ENCODE results near the gene TRIM2. TPM values are rescaled to one million over a fixed set of nuclear protein-coding genes. Genes with fewer than 3 reads are reported as not detected.

Gene TRIM2
- total RNA-seq, 2 donors from 2014 or later: 1.3 to 1.4 TPM

DNA sequence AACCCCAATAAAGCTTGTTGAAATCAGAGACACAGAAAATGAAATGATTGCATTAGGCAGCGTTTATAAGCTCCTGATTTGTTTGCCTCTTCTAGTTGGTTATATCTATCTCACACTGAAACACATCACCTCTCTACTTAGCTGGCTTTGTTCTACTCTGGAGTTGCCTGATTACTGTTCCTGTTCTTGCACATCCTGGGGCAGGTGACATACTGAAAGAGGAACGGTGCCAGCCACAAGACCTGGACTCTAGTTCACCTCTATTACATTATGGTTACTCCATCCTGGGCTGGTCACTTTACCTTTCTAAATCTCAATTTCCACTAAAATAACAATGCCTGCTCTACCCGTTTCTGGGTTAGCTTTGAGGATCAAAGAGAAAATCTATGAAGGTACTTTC is 47.9 kb downstream of the TRIM2 start:
- H3K27ac Mint-ChIP-seq: no peak overlapping the region
- H3K4me3 Mint-ChIP-seq: peak overlapping the region in 1 of 2 donors; percentile 1
- H3K4me1 Mint-ChIP-seq (ENCODE audit: low read depth): peaks cover 23% of the 10 kb centered on the region
- no peaks in the 10 kb centered on the region for H3K27me3 Mint-ChIP-seq (ENCODE audit: low read depth)
- H3K9me3 Mint-ChIP-seq: no peaks in the 10 kb centered on the region
- no peaks in the 10 kb centered on the region for H3K36me3 Mint-ChIP-seq (ENCODE audit: insufficient read depth in 2 of 2)
- DNase-seq (no peak), ATAC-seq (replicated peaks in 1 of 2) (no peak)

GRCh38 chr4:153255233-153255632 is 51.0 kb downstream of the TRIM2 start:
- DNase-seq: no peak
- Mint-ChIP-seq H3K9me3 (no peaks in the 10 kb centered on the region), H3K4me3 (no peak overlapping the region)

DNA sequence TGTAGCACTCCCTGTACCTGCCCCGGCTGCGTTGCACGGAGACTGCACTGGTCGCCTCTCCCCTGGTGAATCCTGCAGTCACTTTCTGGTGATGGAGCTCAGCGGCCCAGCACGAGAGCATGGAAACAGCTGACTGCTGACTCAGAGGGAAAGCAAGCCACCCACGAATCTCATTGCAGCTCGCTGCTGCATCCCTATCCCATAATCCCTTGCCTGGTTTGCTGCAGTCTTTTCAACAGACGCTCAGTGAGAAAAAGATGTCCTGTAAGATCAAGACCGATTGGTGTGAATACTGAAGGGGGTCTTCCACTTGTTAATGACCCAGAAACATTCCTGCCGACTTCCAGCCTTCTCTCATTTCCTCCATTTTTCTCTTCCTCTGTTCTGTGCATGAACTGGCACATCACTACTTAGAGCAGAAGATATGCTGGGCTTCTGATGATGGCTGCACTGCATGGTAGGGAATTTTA is 52.9 kb downstream of the TRIM2 start:
- ATAC-seq (replicated peaks in 1 of 2): peak; percentile 73 to 87

More at GRCh38 chr4:153255233-153255632, 51.0 kb downstream of the TRIM2 start:
- H3K36me3 Mint-ChIP-seq (ENCODE audit: insufficient read depth in 2 of 2): no peaks in the 10 kb centered on the region
- no peak for ATAC-seq (replicated peaks in 1 of 2)
- H3K27ac Mint-ChIP-seq: no peak overlapping the region
- H3K27me3 Mint-ChIP-seq (ENCODE audit: low read depth): peaks cover 5% of the 10 kb centered on the region
- peaks cover 2% of the 10 kb centered on the region for H3K4me1 Mint-ChIP-seq (ENCODE audit: low read depth)

GRCh38 chr4:153257991-153258390 is 53.7 kb downstream of the TRIM2 start:
- Mint-ChIP-seq H3K27ac (no peak overlapping the region), H3K9me3 (peaks cover 0 to 3% of the 10 kb centered on the region in 2 donors), H3K4me1 (ENCODE audit: low read depth) (no peaks in the 10 kb centered on the region), H3K27me3 (ENCODE audit: low read depth) (peaks cover 6% of the 10 kb centered on the region), H3K4me3 (no peak overlapping the region), H3K36me3 (ENCODE audit: insufficient read depth in 2 of 2) (no peaks in the 10 kb centered on the region)
- ATAC-seq (replicated peaks in 1 of 2) (no peak), DNase-seq (no peak)

More for the DNA sequence above, 52.9 kb downstream of the TRIM2 start:
- H3K36me3 Mint-ChIP-seq (ENCODE audit: insufficient read depth in 2 of 2): no peaks in the 10 kb centered on the region
- peaks cover 0 to 3% of the 10 kb centered on the region in 2 donors for H3K9me3 Mint-ChIP-seq
- H3K4me1 Mint-ChIP-seq (ENCODE audit: low read depth): no peaks in the 10 kb centered on the region
- DNase-seq: peak; percentile 32 to 34
- H3K27ac Mint-ChIP-seq: no peak overlapping the region
- H3K4me3 Mint-ChIP-seq: no peak overlapping the region
- H3K27me3 Mint-ChIP-seq (ENCODE audit: low read depth): peaks cover 6% of the 10 kb centered on the region

DNA sequence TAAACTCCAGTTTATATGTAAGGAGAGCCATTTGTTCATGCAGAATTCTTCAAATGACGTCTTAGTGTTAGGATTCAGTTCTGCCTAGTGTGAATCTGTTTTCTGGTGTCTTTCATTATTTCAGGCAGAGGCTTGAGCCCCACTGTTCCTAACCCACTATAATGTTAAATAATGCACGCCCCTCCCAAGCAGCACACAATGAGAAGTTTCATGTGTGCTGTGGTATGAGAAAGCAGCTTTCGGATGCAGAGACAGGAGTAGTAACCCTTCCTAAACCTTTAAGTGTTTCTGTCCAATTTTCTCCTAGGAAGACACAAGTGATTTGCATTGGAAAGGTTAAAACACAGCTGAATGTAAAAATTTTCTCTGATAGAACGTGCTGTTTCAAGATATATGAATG is 54.5 kb downstream of the TRIM2 start:
- Mint-ChIP-seq H3K4me1 (ENCODE audit: low read depth) (no peaks in the 10 kb centered on the region), H3K9me3 (peaks cover 0 to 3% of the 10 kb centered on the region in 2 donors), H3K27me3 (ENCODE audit: low read depth) (peaks cover 6% of the 10 kb centered on the region), H3K36me3 (ENCODE audit: insufficient read depth in 2 of 2) (no peaks in the 10 kb centered on the region), H3K27ac (no peak overlapping the region), H3K4me3 (no peak overlapping the region)
- no peak for ATAC-seq (replicated peaks in 1 of 2)
- no peak for DNase-seq

- H3K9me3 Mint-ChIP-seq: peaks cover 0 to 3% of the 10 kb centered on the region in 2 donors
- no peak overlapping the region for H3K4me3 Mint-ChIP-seq
- peaks cover 6% of the 10 kb centered on the region for H3K27me3 Mint-ChIP-seq (ENCODE audit: low read depth)
- DNase-seq (no peak), ATAC-seq (replicated peaks in 1 of 2) (no peak)
- H3K4me1 Mint-ChIP-seq (ENCODE audit: low read depth): no peaks in the 10 kb centered on the region
- no peak overlapping the region for H3K27ac Mint-ChIP-seq
- no peaks in the 10 kb centered on the region for H3K36me3 Mint-ChIP-seq (ENCODE audit: insufficient read depth in 2 of 2)
Observed at GRCh38 chr4:153259661-153260060, 55.4 kb downstream of the TRIM2 start.

GRCh38 chr4:153260132-153260531 is 55.9 kb downstream of the TRIM2 start:
- ATAC-seq (replicated peaks in 1 of 2): no peak
- H3K27ac Mint-ChIP-seq: no peak overlapping the region
- H3K4me1 Mint-ChIP-seq (ENCODE audit: low read depth): no peaks in the 10 kb centered on the region
- H3K4me3 Mint-ChIP-seq: no peak overlapping the region
- peaks cover 0 to 3% of the 10 kb centered on the region in 2 donors for H3K9me3 Mint-ChIP-seq
- no peak for DNase-seq
- H3K36me3 Mint-ChIP-seq (ENCODE audit: insufficient read depth in 2 of 2): no peaks in the 10 kb centered on the region
- peaks cover 6% of the 10 kb centered on the region for H3K27me3 Mint-ChIP-seq (ENCODE audit: low read depth)

DNA sequence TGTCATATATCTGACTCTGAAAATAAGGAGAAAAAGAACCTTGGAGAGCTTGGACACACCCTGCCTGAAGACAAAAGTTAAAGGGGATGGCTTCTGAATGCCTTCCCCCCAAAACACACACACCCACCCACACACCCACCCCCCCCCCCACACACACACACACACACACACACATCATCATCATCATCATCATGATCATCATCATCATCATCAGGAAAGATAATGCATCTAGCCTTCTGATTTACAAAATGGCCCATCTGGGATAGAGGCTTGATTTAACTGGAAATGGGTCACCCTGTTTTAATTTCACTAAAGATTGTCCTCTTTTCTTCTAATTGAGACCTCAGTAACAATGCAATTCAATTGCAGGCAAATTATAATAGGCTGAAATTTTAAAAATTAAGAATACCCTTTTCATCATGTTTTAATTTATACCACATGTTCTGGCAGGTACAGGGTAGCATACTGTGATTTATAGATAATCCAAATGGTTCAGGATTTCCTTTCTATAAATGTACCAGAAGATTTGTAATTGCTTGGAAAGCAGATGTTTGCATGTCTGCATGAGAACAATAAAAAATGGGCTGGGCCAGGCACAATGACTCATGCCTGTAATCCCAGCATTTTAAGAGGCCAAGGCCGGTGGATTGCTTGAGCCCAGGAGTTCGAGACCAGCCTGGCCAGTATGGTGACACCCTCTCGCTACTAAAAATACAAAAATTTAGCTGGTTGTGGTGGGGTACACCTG is 56.5 kb downstream of the TRIM2 start:
- no peak overlapping the region for H3K27ac Mint-ChIP-seq
- DNase-seq (no peak), ATAC-seq (replicated peaks in 1 of 2) (no peak)
- H3K4me1 Mint-ChIP-seq (ENCODE audit: low read depth): no peaks in the 10 kb centered on the region
- peaks cover 6% of the 10 kb centered on the region for H3K27me3 Mint-ChIP-seq (ENCODE audit: low read depth)
- no peaks in the 10 kb centered on the region for H3K36me3 Mint-ChIP-seq (ENCODE audit: insufficient read depth in 2 of 2)
- no peak overlapping the region for H3K4me3 Mint-ChIP-seq
- peaks cover 0 to 3% of the 10 kb centered on the region in 2 donors for H3K9me3 Mint-ChIP-seq

DNA sequence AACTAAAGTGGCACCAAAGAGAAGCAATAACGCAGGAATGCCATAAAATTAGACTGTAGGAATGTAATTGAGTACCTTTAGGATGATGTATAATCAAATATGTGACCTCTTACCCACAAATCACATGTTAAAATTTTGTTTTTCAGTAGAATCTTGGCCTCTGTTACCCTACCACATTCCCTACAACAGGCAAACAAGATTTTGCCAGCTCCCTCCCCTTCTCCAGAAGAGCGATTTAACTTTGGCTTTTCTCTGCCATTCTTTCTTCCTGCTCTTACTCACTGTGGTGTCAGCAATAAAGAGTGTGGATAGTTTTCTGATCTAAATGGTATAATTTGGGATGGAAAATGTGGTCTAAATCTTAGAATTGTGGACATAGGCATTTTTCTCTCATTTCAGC is 57.2 kb downstream of the TRIM2 start:
- H3K27me3 Mint-ChIP-seq (ENCODE audit: low read depth): peaks cover 6% of the 10 kb centered on the region
- no peaks in the 10 kb centered on the region for H3K4me1 Mint-ChIP-seq (ENCODE audit: low read depth)
- no peaks in the 10 kb centered on the region for H3K36me3 Mint-ChIP-seq (ENCODE audit: insufficient read depth in 2 of 2)
- no peak overlapping the region for H3K27ac Mint-ChIP-seq
- ATAC-seq (replicated peaks in 1 of 2): no peak
- H3K4me3 Mint-ChIP-seq: no peak overlapping the region
- H3K9me3 Mint-ChIP-seq: peaks cover 0 to 3% of the 10 kb centered on the region in 2 donors
- no peak for DNase-seq

GRCh38 chr4:153261914-153262313 is 57.7 kb downstream of the TRIM2 start:
- Mint-ChIP-seq H3K4me3 (no peak overlapping the region), H3K9me3 (peaks cover 0 to 3% of the 10 kb centered on the region in 2 donors), H3K27ac (no peak overlapping the region), H3K4me1 (ENCODE audit: low read depth) (no peaks in the 10 kb centered on the region), H3K27me3 (ENCODE audit: low read depth) (peaks cover 6% of the 10 kb centered on the region), H3K36me3 (ENCODE audit: insufficient read depth in 2 of 2) (no peaks in the 10 kb centered on the region)
- ATAC-seq (replicated peaks in 1 of 2) (no peak), DNase-seq (no peak)

DNA sequence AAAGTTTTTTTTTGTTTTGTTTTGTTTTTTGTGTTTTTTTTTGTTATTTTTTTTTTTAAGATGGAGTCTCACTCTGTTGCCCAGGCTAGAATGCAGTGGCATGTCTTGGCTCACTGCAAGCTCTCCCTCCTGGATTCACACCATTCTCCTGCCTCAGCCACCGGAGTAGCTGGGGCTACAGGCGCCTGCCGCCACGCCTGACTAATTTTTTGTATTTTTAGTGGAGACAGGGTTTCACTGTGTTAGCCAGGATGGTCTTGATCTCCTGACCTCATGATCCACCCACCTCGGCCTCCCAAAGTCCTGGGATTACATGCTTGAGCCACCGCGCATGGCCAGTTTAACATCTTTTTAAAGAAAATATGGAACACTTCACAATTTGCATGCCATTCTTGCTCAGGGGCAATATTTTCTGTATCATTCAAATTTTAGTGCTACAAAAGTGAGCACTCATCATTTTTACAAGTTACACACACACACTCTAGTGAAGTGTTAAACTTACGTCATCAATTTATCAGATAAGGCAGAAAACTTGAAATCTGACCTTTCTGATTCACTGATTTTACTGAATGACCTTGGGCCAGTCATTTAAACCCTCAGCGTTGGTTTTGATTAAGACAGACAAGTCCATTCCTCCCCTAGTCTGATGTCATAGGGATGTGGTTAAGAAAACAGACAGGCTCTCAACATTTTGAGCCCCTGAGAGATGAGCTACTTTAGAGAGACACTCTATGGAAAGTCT is 61.2 kb downstream of the TRIM2 start:
- no peak overlapping the region for H3K4me3 Mint-ChIP-seq
- peak in 1 of 2 donors; percentile 35 for ATAC-seq (replicated peaks in 1 of 2)
- no peaks in the 10 kb centered on the region for H3K27me3 Mint-ChIP-seq (ENCODE audit: low read depth)

GRCh38 chr4:153266988-153267387 is 62.7 kb downstream of the TRIM2 start:
- no peaks in the 10 kb centered on the region for H3K4me1 Mint-ChIP-seq (ENCODE audit: low read depth)
- H3K4me3 Mint-ChIP-seq: no peak overlapping the region
- ATAC-seq (replicated peaks in 1 of 2) (no peak), DNase-seq (no peak)
- H3K27me3 Mint-ChIP-seq (ENCODE audit: low read depth): no peaks in the 10 kb centered on the region
- no peaks in the 10 kb centered on the region for H3K36me3 Mint-ChIP-seq (ENCODE audit: insufficient read depth in 2 of 2)
- no peak overlapping the region for H3K27ac Mint-ChIP-seq
- no peaks in the 10 kb centered on the region for H3K9me3 Mint-ChIP-seq

More for the DNA sequence above, 61.2 kb downstream of the TRIM2 start:
- H3K9me3 Mint-ChIP-seq: peaks cover 0 to 3% of the 10 kb centered on the region in 2 donors
- no peaks in the 10 kb centered on the region for H3K36me3 Mint-ChIP-seq (ENCODE audit: insufficient read depth in 2 of 2)
- DNase-seq: no peak
- no peak overlapping the region for H3K27ac Mint-ChIP-seq
- no peaks in the 10 kb centered on the region for H3K4me1 Mint-ChIP-seq (ENCODE audit: low read depth)

DNA sequence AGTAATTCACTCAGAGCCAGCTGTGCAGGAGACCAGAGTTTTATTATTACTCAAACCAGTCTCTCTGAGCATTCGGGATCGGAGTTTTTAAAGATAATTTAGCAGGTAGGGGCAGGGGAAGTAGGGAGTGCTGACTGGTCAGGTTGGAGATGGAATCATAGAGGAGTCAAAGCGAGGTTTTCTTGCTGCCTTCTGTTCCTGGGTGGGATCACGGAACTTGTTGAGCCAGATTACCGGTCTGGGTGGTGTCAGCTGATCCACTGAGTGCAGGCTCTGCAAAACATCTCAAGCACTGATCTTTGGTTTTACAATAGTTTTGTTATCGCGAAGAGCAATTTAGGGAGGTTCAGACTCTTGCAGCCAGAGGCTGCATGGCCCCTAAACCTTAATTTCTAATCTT is 63.6 kb downstream of the TRIM2 start:
- Mint-ChIP-seq H3K27me3 (ENCODE audit: low read depth) (no peaks in the 10 kb centered on the region), H3K9me3 (no peaks in the 10 kb centered on the region), H3K4me3 (no peak overlapping the region), H3K36me3 (ENCODE audit: insufficient read depth in 2 of 2) (no peaks in the 10 kb centered on the region), H3K27ac (no peak overlapping the region), H3K4me1 (ENCODE audit: low read depth) (no peaks in the 10 kb centered on the region)
- DNase-seq: no peak
- no peak for ATAC-seq (replicated peaks in 1 of 2)
